GM12873 (cell line): ENCODE measurements around the gene MAZ.
A peak's percentile ranks its signal among the peaks of the same experiment; 100 is the strongest.

Experiments used
- CTCF ChIP-seq: IDR thresholded peaks from 2 replicates; pipeline ENCODE4 v1.5.1; 2012; ENCODE audit warnings: low read depth, mild to moderate bottlenecking, moderate library complexity, low read length, control low read depth; ENCODE audit not compliant: insufficient read depth; ENCODE audit errors: missing control alignments

The MAZ gene

GRCh38 chr16:29779474-29779873 lies 26.9 kb upstream of the MAZ start:
- no peak for TF ChIP-seq CTCF

GRCh38 chr16:29784157-29784556 lies 22.2 kb upstream of the MAZ start:
- no peak for TF ChIP-seq CTCF

GRCh38 chr16:29784901-29785500 lies 21.3 kb upstream of the MAZ start:
- TF ChIP-seq CTCF: peak; percentile 97

DNA sequence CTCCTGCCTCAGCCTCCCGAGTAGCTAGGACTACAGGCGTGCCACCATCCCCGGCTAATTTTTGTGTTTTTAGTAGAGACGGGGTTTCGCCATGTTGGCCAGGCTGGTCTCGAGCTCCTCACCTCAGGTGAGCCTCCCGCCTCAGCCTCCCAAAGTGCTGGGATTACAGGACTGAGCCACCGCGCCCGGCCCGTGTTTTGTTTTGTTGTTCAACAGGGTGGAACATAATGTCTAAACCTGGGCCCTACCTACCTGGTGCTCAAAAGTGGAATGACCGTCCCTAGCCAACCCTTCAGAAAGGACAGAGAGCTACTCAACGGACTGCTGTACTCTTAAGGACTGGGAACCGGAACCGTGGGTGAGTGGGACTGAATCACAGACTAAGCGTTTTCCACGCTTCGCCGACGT lies 16.6 kb upstream of the MAZ start:
- TF ChIP-seq CTCF: no peak

DNA sequence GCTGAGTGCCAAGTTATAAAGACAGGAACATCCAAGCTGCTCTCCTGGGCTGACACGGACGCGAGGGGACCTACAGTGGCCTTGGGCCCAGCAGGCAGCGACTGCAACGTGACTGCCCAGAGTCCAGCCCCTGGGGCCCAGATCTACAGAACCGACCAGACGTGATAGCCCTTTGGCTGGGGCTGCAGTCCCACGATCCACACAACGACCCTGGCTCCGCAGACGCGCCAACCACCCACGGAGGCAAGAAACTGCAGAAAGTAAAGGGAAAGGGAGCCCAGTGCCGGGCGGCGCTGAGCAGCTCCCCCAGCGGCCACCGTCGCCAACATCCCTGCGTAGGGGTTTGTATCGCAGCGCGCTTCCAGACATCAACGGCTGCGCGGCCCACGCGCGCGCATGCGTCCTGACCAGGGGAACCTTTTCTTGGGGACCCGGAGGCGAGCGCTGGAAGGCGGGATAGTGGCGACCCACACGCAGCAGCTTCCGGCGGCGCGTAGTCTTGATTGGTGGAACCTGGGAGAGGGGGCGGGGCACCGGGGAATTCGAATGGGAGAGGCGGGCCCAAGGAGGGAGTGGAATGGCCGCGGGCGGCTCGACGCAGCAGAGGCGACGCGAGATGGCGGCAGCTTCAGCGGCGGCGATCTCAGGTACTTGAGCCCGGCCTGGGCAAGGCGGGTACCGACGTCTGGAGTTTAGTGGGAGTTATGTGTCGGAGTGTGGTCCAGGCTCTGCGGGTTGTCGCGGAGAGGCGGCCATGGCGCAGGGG lies 16.0 kb upstream of the MAZ start, which contains the start of gene KIF22:
Gene KIF22 (plus strand): TSS at position 569 of the 766 bp plus-strand sequence. CDS start 9 bp downstream, at position 578.
- peak; percentile 84 for TF ChIP-seq CTCF

DNA sequence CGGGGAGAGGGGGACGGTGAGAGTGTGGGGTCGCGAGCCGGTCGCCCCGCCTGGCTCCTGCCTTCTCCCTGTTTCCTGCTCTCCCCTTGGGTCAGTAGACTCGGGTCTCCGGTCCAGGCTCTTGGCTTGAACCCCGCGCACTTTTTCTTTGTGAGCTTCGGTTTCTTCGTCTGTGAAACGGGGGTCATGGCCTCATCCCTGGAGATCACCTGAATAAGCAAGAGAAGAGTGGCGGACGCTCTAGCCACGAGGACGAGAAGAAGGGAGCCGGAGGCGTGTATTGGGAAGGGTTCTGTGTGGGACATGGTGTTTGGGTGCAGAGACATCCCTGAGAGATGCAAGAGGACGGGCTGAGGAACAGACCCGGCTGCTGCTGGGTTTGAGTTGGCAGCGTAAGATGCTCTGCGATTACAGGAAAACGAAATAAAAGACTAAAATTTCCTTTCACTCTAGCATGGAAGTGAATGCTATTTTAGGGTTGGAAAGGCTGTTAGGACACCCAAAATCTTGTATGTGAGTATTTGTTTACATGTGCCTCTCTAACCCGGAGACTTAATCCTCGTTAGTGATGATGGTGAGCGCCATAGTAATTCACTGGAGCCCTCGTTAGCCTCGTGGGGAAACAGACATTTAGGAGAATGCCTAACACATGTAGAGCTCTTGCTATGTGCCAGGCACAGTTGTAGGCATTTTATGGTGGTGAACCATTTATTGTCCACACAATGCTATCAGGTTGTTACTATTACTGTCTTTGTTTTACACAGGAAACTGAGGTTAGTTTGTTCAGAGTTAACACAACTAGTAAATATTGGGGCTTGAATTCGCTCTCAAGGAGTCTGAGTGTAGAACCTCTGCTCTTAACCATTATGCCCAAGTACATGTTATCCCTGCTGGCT lies 15.1 kb upstream of the MAZ start:
- no peak for TF ChIP-seq CTCF
